ENCODE data around the gene FBLN7.
A peak's percentile ranks its signal among the peaks of the same experiment; 100 is the strongest.
"Not testable (repeated sequence)": the region's sequence is repeated elsewhere in the genome, so short reads cannot be mapped to it uniquely, and the experiment has no call there.

FBLN7 gene

GRCh38 chr2:112133344-112133743, 4.8 kb upstream of the FBLN7 start:
- DNase-seq (ENCODE audit: low spot score): no peak
- no peak for TF ChIP-seq CTCF (IDR thresholded peaks at IDR 0.05)
- no peak overlapping the region for H3K27ac ChIP-seq
- H3K4me3 ChIP-seq: no peak overlapping the region

GRCh38 chr2:112134120-112134519, 4.1 kb upstream of the FBLN7 start:
- H3K27ac ChIP-seq: no peak overlapping the region
- no peak for TF ChIP-seq CTCF (IDR thresholded peaks at IDR 0.05)
- DNase-seq (ENCODE audit: low spot score): no peak
- H3K4me3 ChIP-seq: no peak overlapping the region

GRCh38 chr2:112136096-112136495, 2.1 kb upstream of the FBLN7 start:
- Histone ChIP-seq H3K27ac (no peak overlapping the region), H3K4me3 (no peak overlapping the region)
- DNase-seq (ENCODE audit: low spot score): no peak
- no peak for TF ChIP-seq CTCF (IDR thresholded peaks at IDR 0.05)

- no peak for DNase-seq (ENCODE audit: low spot score)
- Histone ChIP-seq H3K27ac (peak overlapping the region; percentile 54 to 63), H3K4me3 (peak overlapping the region; percentile 86)
- TF ChIP-seq CTCF (IDR thresholded peaks at IDR 0.05): no peak
These were observed 548 bp upstream of the FBLN7 start for GRCh38 chr2:112137516-112138158.

- H3K27ac ChIP-seq: peak overlapping the region in 1 of 2 donors; percentile 54
- not testable (repeated sequence) for DNase-seq (ENCODE audit: low spot score)
- H3K4me3 ChIP-seq: peak overlapping the region; percentile 86
These were observed 939 bp downstream of the FBLN7 start for GRCh38 chr2:112139033-112139614.

- DNase-seq (ENCODE audit: low spot score): not testable (repeated sequence)
- H3K27ac ChIP-seq: peak overlapping the region in 1 of 2 donors; percentile 65
- H3K4me3 ChIP-seq: peak overlapping the region; percentile 47
These were observed 1.5 kb downstream of the FBLN7 start for GRCh38 chr2:112139661-112140204.

- DNase-seq (ENCODE audit: low spot score): no peak
- no peak for TF ChIP-seq CTCF (IDR thresholded peaks at IDR 0.05)
- peak overlapping the region in 1 of 2 donors; percentile 65 for H3K27ac ChIP-seq
- H3K4me3 ChIP-seq: peak overlapping the region; percentile 47
These were observed 2.1 kb downstream of the FBLN7 start for GRCh38 chr2:112140205-112140802.

All from coronary artery (tissue), 2 donors.